OCI-LY7 (cell line): ENCODE data around the gene TNPO1.

Experiments
- EZH2phosphoT487 ChIP-seq: fragments of 200-600 bp; sonication (generic); IDR thresholded peaks from 2 replicates; pipeline ENCODE4 v1.6.1; 2018; ENCODE audit warnings: low read depth, borderline replicate concordance, mild to moderate bottlenecking, mixed run types, antibody characterized with exemption, low read length, moderate library complexity, mixed read lengths
- TF ChIP-seq, protein P1 (sequence below): fragments of 200-600 bp; sonication (generic); conservative IDR thresholded peaks from 2 replicates; pipeline ENCODE4 v1.5.1; 2014; ENCODE audit warnings: mild to moderate bottlenecking, antibody characterized with exemption, low read length, moderate library complexity, mixed read lengths

GRCh38 chr5:72947498-72947897 is 131.0 kb downstream of the TNPO1 start:
- TF ChIP-seq, protein P1, sequence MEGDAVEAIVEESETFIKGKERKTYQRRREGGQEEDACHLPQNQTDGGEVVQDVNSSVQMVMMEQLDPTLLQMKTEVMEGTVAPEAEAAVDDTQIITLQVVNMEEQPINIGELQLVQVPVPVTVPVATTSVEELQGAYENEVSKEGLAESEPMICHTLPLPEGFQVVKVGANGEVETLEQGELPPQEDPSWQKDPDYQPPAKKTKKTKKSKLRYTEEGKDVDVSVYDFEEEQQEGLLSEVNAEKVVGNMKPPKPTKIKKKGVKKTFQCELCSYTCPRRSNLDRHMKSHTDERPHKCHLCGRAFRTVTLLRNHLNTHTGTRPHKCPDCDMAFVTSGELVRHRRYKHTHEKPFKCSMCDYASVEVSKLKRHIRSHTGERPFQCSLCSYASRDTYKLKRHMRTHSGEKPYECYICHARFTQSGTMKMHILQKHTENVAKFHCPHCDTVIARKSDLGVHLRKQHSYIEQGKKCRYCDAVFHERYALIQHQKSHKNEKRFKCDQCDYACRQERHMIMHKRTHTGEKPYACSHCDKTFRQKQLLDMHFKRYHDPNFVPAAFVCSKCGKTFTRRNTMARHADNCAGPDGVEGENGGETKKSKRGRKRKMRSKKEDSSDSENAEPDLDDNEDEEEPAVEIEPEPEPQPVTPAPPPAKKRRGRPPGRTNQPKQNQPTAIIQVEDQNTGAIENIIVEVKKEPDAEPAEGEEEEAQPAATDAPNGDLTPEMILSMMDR = no peak
- no peak for TF ChIP-seq EZH2phosphoT487
